Activated CD8-positive, alpha-beta memory T cell treated with anti-CD3 and anti-CD28 coated beads for 1 hour (primary cell): ENCODE results near the gene VMA21.
A peak's percentile ranks its signal among the peaks of the same experiment; 100 is the strongest.

Source experiments
- DNase-seq, 2 donors: peaks; one replicate each; pipeline ENCODE4 v3.0.0-alpha.2; 2020; ENCODE audit warnings: low read depth in 1 of 2; ENCODE audit errors: extremely low read depth in 1 of 2

The VMA21 gene

GRCh38 chrX:151396825-151397740 is at the start of gene VMA21:
TSS of gene VMA21 (plus strand) at chrX:151397206. CDS start at chrX:151397309, 103 bp downstream.
- DNase-seq, result peak; percentile 41 to 66

DNA sequence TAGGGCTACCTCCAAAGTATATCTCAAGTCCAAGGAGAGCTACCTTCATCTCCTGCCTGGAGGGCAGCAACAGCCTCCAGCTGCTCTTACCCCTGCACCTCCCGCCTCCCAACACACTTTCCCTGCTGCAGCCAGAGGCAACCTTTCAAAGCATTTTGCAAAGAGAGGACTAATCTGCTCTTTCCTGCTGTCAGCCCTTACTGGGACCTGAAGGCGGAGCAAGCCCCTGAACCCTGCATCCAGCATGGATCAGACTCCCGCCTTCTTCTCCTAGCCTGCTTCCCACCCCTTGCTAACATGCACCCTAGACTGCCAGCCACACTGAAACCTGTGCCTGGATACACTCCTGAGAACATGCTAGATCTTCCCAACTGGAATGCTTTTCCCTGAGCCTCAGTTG is 37.7 kb upstream of the VMA21 start:
- DNase-seq, result no peak

DNA sequence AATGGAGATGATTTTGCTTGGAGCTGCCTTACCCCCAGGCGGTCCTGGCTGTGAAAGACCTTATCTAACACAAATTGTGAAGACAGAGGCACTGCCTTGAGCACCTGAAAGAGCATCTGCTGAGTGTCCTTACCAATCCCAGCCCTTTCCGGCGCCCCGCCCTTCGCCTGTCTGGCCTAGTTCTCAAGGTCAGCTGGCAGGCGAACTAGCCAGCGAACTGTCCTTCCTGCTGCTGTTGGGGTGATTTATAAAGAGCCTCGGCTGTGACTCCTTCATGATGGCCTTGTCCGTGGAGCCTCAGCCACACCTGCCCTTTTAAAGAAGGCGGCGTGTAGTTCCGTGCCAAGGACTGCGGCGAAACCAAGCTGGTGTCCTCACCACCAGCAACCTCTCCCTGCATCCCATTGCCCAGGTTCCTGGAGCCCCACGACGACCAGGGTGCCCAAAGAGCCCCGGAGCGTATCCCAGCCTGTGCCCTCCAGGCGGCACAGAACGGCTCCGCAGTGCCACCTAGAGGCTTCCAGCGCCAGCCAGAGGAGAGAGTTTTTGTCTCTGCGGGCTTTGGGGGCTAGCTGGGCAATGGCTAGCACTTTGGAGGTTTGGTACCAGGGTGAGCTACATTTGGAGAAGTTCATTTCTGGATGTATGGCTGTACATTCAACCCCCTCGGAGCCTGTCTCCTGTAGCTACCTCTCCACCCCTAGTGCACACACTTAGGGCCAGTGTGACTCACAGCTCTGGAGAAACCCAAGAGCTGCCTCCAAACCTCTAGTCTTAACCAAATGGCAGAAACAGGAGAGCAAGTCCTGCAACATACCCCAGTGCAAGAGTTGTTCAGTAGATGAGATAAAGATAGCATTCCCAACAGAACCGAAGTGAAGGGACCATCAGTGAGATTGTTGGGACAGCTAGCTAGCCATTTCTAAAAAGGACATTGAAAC is 36.8 kb upstream of the VMA21 start:
- DNase-seq, result peak in 1 of 2 donors; percentile 3

- DNase-seq, result no peak
Measured at GRCh38 chrX:151363316-151363715, 33.7 kb upstream of the VMA21 start.

DNA sequence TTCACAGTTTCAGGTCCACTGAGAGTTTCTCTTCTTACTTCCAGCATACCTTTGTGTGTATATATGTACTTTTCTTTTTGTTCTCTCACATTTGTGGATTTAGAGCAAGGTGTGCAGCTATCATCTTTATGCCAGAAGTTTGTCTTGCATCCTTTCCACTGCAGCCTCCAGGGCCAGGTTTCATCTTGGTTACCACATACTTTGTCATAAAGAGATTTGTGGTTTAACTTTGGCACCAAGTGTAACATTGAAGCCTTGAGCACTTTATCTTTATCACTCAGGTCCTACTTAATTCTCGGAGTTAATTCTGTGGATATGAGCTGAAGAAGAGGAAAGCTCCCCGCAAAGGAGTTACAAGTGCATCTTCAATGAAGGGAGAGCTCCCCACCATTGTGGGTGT is 31.4 kb upstream of the VMA21 start:
- DNase-seq, result no peak

GRCh38 chrX:151370906-151371305 is 26.1 kb upstream of the VMA21 start:
- no peak for DNase-seq

- DNase-seq, result no peak
Measured at GRCh38 chrX:151384807-151385206, 12.2 kb upstream of the VMA21 start.

DNA sequence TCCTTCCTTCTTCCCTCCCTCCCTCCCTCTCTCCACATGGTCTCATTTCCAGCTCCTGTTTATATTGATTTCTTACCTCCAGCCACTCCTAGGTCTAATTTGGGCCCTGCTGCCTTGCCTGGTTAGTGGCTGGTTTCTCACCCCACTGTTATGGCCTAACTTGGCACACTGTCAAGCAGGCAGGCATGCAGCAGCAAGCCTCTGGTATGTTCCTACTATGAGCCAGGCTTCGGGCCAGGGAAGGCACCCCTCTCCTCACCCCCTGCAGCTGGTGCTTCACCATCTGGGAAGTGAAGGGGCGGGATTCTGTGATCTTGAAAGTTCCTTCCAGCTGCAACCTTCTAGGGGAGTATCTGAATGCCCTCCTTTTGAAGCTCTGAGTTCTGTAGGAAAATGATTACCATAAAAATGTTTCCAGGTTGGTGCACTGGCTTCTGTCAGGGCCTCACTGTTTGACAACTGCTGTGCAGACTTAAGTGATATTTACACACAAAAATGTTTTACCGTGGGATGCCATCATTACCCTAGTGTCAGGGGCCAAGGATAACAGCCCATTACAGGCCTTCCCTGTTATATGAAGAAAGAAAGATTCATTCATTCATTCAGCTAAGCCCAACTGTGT is 10.1 kb upstream of the VMA21 start:
- DNase-seq, result no peak

- DNase-seq, result no peak
Measured at GRCh38 chrX:151391722-151392121, 5.3 kb upstream of the VMA21 start.

DNA sequence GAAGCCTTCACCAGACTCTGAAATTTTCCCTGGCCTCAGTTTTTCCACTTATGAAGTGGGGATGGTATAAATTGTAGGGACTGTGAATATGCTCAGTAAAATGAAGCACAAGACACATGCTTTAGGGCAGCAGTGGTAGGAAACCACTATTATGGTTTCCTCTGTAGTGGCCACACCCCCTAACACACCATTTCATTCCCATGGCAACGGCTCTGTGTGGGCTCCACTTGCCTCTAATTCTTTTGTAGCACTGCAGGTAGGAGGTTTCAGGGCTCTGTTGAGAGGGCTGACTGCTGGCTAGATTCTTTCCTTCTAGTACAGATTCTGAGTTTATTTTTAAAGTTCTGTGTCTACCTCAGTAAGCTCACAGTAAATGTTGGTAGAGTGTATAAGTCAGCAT is 3.5 kb upstream of the VMA21 start:
- peak in 1 of 2 donors; percentile 16 for DNase-seq

DNA sequence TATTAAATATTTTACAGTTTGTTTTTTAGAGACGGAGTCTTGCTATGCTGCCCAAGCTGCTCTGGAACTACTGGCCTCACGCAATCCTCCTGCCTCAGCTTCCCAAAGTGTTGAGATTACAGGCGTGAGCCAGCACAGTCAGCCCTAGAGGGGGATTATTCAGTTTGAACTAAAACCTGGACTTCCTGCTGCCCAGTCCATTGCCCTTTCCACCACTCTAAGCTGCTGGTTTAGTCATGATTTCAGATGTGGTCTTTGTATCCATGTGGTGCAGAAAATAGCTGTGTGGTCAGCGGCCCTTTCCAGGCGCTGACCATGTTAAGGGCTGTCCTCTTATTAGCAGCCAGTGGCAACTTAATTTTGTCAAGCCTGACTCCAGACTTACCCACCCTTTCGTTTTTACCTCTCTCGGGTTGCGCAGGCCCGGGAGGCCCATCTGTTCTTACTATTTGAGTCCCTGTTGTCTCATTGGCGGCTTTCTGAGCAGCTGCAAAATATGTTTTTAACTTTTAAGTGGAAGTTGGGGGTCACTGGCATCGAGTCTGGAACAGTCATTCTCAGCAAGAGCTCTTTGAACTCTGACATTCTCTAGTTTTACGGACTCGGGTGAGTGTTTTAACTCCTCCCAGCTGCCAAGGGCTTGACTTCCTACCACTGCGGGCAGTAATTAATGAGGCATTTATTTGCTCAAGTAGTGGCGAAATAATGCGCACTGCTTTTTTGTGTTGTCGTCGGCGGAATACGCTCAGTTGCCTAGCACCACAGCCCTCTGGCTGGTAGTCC is 773 bp upstream of the VMA21 start:
- DNase-seq, result no peak

GRCh38 chrX:151397741-151398070 is 700 bp downstream of the VMA21 start:
- no peak for DNase-seq

- no peak for DNase-seq
Measured at GRCh38 chrX:151398346-151398745, 1.3 kb downstream of the VMA21 start.

- DNase-seq, result no peak
Measured at GRCh38 chrX:151402719-151403390, 5.8 kb downstream of the VMA21 start.

DNA sequence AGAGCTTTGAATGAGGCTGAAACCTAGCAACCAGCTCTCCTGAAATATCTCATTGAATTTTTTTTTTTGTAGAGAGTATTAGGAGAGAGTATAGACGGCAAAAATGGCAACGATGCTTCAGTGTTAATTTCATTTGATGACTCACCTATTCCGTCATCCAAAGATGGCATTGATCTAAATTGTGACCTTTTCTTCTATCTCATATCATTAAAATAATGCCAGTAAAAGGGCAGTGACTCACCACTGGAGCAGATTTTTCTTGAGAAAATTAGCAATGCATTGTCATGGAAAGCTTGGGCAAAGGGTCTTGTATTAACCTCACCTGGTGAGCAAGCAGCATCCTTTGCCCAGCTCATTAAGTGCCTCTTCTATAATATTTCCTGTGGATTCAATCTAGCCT is 19.6 kb downstream of the VMA21 start:
- DNase-seq, result no peak

GRCh38 chrX:151419782-151420181 is 22.8 kb downstream of the VMA21 start:
- no peak for DNase-seq

- DNase-seq, result no peak
Measured at GRCh38 chrX:151424505-151424904, 27.5 kb downstream of the VMA21 start.

DNA sequence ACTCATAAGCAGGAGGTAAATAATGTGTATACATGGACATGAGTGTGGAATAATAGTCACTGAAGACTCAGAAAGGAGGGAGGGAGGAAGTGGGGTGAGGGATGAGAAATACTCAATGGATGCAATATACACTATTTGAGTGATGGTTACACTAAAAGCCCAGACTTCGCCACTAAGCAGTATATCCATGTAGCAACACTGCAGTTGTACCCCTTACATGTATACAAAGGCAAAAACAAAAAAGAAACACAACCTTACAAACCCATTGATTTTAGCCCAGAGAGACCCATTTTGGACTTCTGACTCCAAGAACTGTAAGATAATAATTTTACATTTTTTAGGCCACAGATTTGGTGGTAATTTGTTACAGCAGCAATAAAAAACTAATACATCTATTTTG is 51.5 kb downstream of the VMA21 start:
- DNase-seq, result no peak

DNA sequence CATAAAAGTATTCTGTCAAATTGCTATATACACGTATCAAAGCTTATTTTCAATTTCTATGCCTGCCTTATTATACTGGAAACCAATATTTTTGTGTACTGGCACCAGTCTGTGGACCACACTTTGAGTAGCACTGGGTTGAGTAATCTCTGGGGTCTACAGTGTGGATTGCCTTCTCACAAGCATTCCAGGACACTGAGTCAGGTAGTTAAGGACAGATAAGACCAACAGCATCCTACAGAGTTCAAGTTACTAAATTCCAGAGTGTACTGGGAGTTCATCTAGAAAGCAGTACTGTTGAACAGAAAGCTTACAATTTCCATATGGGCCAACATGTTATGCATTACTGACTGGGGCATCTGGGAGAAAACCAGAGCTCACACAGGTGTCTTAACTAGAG is 61.8 kb downstream of the VMA21 start:
- DNase-seq, result no peak
